Stimulated activated CD8-positive, alpha-beta memory T cell treated with anti-CD3 and anti-CD28 coated beads, Interleukin-15, amount 100 ng/mL, for 24 hours (primary cell): Measurements from ENCODE around the gene RPS19BP1.
"Not testable (repeated sequence)": the region's sequence is repeated elsewhere in the genome, so short reads cannot be mapped to it uniquely, and the experiment has no call there.

Source experiments
- DNase-seq: peaks from one replicate; pipeline ENCODE4 v3.0.0-alpha.2; 2020; ENCODE audit warnings: low read depth

The RPS19BP1 gene

DNA sequence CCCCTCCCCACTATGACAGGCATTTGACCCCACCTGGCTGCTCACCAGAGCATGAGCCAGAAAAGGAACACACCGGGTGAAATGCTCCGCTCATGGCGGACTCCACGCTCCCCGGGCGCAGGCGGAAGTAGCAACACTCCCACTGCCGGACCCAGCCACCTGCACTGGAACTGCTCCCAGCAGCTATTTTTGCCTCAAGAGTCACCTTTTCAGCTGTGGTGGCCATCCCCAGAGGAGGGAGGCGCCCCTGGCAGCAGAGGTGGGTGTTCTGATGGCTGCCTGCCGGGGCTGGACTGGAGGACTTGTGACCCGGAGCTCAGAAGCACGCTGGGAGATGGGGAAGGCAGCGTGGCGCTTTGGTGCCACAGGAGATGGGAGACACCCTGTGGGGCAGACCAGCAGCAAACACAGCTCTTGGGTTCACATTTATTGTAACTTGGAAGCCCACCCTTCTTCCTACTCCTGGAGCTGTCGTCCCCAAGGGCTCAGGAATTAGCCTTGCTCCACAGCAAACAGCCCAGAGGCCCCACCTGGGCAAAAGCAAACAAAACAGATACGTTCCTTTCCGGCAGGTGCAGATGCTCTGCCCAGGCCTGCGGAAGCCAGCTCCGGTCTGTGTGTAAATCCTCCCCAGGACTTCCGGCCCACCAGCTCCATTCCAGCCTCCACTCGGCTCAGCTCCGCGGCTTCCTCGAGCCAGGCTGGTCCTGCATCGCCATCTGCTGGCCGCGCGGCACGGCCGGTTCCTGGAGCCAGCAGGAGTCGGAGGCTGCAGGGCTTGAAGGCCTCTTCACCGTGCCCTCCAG lies 3.7 kb downstream of the RPS19BP1 start:
- DNase-seq = peak; percentile 74

DNA sequence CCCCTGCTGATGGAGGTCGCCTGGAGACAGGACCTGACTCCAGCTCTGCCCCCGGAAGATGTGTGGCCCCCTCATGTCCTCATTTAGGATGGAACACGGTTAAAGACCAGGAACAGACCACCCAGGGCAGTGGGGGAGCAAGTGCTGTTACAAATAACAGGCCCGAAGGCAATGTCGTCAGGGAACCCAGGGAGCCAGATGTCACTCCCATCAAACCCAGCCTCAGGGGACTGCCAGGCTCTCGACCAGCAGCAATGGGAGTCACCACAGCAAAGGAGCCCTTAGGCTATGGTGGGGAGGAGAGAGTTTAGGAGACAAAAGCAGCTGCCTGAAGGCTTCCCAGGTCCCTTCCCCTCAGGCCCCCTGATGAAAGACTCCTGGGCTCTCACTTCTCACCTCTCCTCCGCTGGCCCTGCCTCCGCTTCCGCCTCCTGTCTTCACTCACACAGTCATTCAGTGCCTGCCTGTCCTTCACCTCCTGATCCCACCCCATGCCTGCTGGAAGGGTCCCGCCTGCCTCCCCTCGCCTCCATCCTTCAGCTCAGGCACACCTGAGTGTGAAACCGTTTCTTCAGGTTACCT lies 4.4 kb downstream of the RPS19BP1 start:
- DNase-seq = no peak

GRCh38 chr22:39527481-39527961 lies 5.0 kb downstream of the RPS19BP1 start:
- DNase-seq = no peak

DNA sequence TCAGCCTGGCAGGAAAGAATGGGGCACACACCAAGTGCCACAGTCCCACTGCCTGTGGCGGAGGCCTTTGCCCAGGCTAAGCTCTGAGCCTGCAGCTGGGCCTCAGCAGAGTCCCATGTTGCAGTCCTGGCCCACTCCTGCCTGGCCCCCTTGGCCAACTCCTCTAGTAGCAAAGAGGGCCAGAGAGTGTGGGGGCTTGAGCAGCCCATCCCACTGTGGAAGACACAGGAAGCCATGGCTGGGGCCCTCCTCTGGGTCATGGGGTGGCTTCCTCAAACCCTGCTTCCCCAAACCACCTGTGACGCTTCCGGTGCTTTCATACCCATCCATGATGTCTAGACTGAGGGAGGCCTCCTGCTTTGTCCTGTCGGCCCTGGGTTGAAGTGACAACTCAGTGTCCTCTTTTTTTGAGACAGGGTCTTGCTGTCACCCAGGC lies 5.8 kb downstream of the RPS19BP1 start:
- no peak for DNase-seq

DNA sequence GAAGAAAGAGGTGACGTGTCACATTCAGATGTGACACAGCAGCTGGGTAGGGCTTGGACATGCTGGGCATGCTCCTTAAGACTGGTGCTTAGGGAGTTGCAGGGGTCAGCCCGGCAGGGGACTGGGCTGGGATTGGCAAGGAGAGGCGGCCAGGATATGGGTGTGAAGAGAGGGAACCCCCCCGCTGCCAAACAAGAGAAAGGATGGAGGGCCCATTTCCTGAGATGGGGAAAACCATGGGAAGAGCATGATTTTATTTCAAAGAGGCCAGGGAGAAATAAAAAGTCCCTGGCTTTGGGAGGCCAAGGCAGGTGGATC lies 6.9 kb downstream of the RPS19BP1 start:
- no peak for DNase-seq

DNA sequence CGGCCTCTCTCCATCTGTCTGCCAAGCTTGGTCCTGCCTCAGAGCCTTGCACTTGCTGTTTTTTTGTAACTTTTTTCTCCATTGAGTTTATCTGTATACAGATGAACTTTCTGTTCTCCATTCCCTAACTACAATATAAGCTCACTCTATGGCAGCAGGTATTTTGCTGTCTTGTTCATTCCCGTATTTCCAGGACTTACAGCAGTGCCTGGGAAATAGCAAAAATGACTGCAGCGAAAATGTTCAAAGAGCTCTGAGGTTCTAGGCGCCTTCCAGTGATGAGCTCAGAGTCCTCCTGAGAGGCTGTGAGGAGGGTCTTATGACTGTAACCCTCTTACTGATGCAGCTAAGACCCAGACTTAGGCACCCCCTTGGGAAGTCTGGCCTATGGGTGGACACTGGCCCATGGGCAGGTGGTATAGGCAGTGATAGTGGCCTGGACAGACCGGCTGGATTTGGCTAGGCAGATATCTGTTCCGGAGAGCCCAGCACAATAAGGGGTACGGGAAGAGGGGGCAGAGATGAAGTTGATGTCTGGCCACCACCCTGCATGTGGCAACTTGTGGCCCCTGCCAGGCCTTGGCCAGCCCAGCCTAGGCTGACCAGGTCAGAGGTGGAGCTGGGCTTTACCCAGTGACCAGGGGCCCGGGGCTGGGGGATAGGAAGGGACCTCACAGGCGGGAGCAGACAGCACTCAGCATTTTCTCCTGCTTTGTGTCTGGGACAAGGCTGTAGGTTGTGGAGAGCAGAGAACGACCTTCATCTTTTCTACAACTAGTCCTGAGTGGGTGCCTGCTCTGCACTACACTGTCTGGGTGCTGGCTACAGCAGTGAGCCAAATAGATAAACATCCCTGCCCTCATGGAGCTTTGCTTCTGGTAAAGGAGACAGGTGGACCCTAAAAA lies 7.5 kb downstream of the RPS19BP1 start:
- no peak for DNase-seq

DNA sequence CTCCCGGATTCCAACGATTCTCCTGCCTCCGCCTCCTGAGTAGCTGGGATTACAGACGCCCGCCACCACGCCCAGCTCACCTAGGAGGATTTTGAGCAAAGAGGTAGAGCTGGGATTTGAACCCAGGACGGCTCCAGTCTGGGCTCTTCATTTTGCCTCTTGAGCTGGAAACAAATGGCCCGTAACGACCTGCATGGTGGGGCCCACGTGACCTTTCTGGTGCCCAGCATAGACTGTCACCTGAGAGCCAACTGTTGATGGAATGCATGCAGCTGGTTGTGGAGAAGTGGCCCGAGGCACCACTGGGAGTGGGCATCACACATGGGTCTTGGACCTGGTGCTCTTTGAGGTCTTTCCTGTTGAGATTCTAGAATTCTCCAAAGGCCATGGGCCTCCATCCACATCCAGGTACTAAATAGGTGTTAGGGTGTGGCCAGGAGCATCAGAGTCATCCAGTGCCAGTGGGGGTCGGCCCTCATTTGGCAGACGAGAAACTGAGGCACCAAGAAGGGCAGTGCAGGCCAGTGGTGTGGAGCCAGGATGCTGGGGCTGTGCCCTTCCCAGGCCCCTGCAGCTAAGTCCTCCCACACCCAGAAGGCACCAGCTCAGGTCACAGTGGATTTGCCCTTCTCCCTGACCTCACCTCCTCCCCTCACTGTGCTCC lies 8.3 kb downstream of the RPS19BP1 start:
- no peak for DNase-seq

DNA sequence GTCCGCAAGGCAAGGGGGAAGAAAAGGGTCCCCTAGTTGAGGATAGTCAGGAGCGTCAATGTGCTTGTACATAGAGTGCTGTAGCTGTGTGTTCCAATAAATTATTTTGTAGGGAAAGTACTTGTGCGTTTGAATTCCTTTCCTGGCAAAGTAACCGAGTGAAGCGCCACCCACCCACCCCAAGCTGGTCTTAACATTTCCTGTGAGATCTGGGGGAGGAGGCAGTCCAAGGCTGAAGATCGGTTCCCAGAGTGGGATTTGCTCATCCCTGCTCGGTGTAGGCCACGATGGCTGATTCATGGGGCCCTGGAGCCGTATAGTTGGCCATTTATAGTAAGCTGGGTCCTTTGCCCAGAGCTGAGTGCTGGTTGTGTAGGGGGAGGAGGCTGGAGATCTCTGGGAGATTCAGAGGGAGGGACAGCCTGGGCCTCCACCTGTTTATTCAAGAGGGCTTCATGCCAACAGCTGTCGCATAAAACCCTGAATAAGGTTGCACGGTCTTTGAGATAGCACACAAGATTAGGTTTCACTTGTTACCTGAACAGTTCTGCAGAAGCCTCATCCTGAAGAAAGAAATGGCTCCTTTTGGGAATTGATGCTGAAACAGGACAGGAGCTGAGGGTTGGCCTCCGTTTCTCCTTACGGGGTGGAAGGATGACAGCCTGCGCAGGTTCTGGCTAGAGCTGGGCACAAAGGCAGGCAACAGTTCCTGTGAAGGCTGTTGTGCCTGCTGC lies 9.8 kb downstream of the RPS19BP1 start:
- no peak for DNase-seq

- DNase-seq = not testable (repeated sequence)
Observed at GRCh38 chr22:39522091-39522490, 10.5 kb downstream of the RPS19BP1 start.

DNA sequence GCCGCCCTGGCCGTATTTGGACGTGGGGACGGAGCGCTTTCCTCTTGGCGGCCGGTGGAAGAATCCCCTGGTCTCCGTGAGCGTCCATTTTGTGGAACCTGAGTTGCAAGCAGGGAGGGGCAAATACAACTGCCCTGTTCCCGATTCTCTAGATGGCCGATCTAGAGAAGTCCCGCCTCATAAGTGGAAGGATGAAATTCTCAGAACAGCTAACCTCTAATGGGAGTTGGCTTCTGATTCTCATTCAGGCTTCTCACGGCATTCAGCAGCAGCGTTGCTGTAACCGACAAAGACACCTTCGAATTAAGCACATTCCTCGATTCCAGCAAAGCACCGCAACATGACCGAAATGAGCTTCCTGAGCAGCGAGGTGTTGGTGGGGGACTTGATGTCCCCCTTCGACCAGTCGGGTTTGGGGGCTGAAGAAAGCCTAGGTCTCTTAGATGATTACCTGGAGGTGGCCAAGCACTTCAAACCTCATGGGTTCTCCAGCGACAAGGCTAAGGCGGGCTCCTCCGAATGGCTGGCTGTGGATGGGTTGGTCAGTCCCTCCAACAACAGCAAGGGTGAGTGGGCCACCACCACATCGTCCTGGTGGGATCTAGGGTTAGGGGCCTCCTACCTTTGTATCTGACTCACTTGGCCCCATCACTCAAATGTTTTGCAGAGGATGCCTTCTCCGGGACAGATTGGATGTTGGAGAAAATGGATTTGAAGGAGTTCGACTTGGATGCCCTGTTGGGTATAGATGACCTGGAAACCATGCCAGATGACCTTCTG lies 11.3 kb downstream of the RPS19BP1 start:
- DNase-seq = not testable (repeated sequence)

DNA sequence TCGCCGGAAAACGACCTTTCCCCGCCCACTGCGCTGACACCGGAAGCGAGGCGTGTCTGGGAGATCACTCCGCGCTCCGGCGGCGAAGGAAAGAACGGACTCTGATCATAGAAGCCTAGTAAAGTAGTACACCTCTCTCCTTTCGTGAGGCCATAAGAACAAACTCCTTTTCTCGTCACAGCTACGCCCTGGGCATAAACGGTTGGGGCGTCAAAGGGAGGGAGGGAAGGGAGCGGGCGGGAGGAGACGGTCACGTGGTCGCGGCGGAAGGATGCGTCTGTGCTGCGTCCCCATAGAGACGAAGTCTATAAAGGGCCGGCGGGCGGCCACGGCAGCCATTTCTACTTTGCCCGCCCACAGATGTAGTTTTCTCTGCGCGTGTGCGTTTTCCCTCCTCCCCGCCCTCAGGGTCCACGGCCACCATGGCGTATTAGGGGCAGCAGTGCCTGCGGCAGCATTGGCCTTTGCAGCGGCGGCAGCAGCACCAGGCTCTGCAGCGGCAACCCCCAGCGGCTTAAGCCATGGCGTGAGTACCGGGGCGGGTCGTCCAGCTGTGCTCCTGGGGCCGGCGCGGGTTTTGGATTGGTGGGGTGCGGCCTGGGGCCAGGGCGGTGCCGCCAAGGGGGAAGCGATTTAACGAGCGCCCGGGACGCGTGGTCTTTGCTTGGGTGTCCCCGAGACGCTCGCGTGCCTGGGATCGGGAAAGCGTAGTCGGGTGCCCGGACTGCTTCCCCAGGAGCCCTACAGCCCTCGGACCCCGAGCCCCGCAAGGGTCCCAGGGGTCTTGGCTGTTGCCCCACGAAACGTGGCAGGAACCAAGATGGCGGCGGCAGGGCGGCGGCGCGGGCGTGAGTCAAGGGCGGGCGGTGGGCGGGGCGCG lies 12.1 kb downstream of the RPS19BP1 start, which contains the start of gene ATF4:
Gene ATF4, plus strand, starts transcription at position 337 of the 880 bp plus-strand sequence. CDS start 884 bp downstream, outside the sequence.
- DNase-seq = peak; percentile 88

DNA sequence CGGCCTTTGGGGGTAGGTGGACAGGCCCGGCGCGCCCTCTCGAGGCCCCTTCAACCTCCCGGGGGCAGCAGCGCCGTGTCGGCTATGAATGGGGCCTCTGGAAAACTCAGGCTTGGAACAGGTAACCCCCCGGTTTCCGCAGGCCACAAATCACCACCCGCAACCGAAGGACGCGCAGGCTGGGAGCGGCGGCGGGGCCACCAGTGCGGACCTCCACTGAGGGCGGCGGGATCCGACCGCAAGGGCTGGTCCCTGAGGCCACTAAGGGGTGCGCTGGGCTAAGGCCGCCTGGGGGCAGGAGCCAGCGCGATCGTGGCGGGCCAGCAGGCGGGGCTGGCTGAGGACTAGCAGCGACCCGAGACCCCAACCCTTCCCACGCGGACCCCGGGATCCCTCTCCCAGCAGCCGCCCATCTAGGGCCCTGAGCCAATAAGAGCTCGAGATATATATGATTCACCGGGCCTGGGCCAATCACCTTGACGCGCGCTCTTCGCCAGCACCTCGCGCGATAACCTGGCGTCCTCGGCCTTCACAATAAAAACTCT lies 12.8 kb downstream of the RPS19BP1 start:
- DNase-seq = no peak

GRCh38 chr22:39518996-39519680 lies 13.4 kb downstream of the RPS19BP1 start:
- DNase-seq = no peak

DNA sequence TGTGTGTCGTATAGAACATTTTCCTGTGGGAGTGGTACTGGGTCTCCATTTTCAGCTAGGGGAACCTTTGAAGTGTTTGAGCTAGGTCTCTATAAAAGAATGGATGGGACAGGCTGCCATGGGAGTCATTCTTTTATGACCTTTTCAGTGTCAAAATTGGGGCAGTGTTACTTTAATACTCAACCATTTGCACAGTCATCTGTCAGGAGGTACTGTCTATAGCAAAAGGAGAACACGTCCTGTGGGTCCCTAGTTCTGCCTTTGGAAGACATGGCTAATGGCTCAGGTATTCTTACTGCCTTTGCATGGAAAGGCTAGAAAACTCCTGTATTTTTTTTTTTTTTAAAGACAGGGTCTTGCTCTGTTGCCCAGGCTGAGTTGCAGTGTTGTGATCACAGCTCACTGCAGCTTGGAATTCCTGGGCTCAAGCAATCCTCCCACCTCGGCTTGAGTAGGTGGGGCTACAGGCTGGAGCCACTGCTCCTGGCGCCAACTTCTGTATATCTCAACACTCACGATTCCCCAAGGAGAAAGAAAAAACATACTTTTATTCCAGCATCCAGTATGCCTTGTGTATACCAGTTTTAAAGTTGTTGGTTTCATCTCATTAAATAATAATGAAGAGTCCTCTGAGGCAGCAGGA lies 14.3 kb downstream of the RPS19BP1 start:
- no peak for DNase-seq

GRCh38 chr22:39517470-39517869 lies 15.1 kb downstream of the RPS19BP1 start:
- DNase-seq = no peak

GRCh38 chr22:39515266-39516050 lies 17.1 kb downstream of the RPS19BP1 start:
- no peak for DNase-seq

DNA sequence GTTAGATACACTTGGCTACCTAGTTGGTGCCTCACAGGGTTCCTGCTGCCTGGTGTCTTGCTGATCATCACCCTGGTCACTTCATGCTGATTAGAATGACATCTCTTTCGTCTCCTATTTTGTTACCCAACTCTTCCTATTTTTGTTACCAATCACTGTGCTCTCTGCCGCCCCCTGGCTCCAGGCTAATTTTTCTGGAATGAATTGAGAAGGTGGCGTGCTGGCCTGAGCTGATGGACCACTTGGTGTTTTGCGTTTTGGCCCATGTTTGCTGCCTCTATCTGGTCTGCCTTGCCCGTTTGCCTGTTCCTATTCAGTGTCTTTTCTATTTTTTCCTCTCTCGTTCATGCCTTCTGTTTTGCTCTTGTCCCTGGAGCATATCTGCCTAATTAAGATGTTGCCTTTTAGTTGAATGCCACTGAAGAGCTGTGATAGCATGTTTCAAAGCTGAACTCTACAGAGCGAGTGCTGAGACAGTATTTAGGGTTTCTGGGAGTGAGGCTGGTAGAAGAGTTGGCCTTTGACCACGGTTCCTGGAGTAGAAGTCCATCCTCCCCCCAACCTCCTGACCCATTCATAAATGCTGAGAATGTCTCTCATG lies 18.1 kb downstream of the RPS19BP1 start:
- DNase-seq = no peak
